Fibroblast of skin of right quadriceps (primary cell): Measurements from ENCODE around the gene TMEM176B.
A peak's percentile ranks its signal among the peaks of the same experiment; 100 is the strongest.
"Not testable (repeated sequence)": the region's sequence is repeated elsewhere in the genome, so short reads cannot be mapped to it uniquely, and the experiment has no call there.

Experiments used
- DNase-seq: peaks from one replicate; pipeline ENCODE4 v3.0.0-alpha.2; 2013

TMEM176B gene

DNA sequence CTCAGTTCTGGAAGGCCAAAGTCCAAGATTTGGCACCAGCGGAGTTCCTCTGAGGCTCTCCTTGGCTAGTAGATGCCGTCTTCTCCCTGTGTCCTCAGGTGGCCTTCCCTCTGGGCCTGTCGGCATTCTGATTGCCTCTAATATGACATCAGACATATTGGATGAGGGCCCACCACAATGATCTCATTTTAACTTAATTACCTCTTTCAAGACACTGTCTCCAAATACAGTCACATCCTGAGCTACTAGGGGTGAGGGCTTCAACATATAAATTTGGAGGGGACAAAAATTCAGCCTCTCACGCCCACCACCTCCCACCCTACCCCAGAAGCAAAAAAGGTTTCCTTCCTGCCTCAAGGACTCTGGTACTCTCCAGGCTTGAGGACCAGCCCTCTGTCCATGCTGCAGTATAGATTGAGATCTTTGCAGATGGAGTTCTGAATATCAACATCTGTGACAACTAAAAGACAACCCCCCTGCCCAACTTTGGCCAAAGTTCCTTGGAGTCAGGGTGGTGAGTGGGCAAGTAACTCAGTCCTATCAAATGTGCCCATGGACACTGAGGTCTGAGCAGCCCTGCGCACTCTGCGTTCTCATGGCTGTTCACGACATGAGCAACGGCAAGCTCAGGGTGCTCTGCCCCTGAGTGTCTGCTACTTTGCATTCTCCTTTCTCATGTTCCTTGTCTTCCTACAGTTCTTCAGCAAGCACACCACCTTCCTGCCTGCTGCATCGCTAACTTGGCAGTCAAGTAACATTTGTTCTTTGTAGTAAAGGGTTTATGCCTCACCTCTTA is 11.5 kb downstream of the TMEM176B start:
- DNase-seq = peak; percentile 42

- no peak for DNase-seq
Observed at GRCh38 chr7:150787321-150788281, 12.6 kb downstream of the TMEM176B start.

DNA sequence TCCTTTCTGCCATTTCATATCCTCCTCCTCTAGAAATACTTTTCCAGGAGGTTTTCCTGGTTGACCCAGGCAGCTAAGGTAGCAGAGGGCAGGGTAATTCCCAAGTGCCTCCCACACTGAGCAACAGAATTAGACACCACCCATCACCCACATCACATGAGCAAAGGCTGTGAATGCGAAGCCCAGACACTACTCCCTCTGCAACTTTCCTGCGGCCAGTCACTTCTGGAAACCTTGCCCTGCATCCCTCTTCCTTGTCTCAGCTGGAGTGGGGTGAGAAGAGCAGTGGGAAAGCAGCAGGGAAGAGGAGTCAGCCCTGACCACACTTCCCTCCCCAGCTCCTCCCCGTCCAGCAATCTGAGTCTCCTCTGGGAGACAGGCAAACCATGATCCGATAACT is 15.2 kb downstream of the TMEM176B start:
- DNase-seq = no peak

- no peak for DNase-seq
Observed at GRCh38 chr7:150784120-150784736, 15.9 kb downstream of the TMEM176B start.

DNA sequence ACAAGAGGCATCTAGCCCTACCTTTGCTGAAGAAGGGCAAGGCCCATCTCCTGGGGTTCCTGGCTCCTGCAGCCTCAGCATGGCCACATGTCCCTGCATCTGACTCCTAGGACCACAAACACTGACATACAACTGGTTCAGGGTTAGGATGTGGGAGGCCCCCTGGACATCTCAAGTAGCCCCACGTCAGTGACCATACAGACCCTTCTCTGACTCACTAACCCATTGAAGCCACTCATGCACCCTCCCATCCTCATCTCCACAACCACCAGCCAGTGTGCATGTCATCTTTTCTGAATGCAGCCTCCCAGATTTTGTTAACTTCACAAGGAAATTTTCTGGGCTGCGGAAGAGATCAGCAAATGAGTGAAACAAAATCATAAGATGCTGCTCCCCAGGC is 18.2 kb downstream of the TMEM176B start:
- DNase-seq = no peak

DNA sequence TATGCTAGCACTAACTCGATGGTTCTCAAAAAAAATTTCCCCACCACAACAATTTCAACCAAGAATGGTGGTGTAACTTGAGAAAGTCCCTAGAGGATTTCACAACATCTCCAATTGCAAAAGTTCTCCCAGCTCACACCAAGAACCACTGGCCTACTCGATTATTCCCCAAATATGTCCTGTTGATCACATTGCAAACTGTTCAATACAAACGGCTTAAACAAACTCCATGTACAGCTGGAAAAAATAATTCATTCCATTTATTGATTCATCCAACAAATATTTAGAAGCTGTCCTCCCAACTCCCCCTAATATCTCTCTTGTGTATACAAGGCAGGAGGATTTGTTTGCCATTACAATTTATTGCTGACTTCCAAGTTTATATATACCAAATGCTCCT is 19.1 kb downstream of the TMEM176B start:
- peak; percentile 72 for DNase-seq

DNA sequence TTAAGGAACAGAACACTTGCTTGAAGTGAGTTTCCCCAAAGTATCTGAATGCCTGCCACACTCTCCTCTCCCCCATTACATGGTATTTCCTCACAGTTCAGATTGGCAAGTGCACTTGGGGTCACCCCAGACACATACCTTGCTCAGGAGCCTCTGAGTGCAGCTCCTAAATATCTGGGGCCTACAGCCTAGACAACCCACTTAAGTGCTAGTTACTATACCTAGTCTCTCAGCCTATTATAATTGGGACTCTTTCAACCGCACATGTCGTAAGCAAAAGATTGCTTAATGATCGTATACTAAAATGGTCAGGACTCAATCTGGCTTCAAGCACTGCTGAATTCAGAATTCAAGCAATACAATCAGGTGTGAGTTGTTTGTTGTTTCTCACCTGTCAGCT is 19.9 kb downstream of the TMEM176B start:
- DNase-seq = no peak

- DNase-seq = peak; percentile 51
Observed at GRCh38 chr7:150778738-150779301, 21.3 kb downstream of the TMEM176B start.

- DNase-seq = no peak
Observed at GRCh38 chr7:150778014-150778737, 22.0 kb downstream of the TMEM176B start.

DNA sequence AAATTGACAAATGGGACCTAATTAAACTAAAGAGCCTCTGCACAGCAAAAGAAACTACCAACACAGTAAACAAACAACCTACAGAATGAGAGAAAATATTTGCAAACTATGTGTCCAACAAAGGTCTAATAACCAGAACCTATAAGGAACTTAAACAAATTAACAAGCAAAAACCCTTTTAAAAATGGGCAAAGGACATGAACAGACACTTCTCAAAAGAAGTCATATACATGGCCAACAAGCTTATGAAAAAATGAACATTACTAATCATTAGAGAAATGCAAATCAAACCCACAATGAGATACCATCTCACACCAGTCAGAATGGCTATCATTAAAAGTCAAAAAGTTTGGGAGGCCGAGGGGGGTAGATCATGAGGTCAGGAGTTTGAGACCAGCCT is 26.0 kb downstream of the TMEM176B start:
- not testable (repeated sequence) for DNase-seq

GRCh38 chr7:150769768-150770167 is 30.4 kb downstream of the TMEM176B start:
- DNase-seq = no peak

DNA sequence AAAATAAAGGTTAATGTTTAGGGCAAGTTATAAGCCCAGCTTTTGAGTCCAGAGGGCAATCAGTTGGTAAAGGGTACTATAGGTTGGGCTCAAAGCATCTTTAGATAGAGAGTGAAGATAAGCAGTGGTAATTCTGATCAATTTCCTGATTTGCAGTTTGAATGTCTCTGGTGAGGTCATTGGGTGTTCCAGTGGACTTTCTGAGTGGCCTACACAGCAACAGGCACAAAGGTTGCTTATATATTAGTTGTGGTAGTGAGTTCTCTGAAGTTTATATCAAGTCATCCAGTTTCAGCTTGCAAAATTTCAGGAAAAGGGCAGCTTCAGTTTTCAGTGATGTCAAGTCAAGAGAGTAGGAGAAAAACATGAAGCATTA is 33.8 kb downstream of the TMEM176B start:
- no peak for DNase-seq

GRCh38 chr7:150759479-150759878 is 40.7 kb downstream of the TMEM176B start:
- DNase-seq = no peak

- DNase-seq = no peak
Observed at GRCh38 chr7:150756858-150757257, 43.3 kb downstream of the TMEM176B start.

GRCh38 chr7:150756166-150756565 is 44.0 kb downstream of the TMEM176B start:
- no peak for DNase-seq

- DNase-seq = no peak
Observed at GRCh38 chr7:150755473-150756099, 44.6 kb downstream of the TMEM176B start.

DNA sequence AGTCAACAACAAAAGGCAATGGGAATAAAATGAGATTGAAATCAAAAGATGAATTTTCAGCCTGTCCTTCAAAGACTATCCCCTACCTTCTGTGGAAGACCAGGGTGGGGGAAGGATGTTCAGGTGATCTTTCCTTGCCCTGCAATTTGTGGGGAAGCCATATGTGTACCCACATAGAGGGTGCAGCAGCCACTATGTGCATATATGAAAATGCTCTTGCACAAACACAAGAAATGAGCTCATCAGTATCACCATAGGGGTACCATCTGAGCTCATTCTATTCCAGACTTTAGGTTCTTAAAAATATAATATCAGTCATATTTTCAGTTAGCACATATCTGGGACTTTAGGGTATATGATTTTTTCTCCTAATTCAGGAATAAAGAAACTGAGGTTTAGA is 45.2 kb downstream of the TMEM176B start:
- DNase-seq = no peak

GRCh38 chr7:150753826-150754603 is 46.1 kb downstream of the TMEM176B start:
- no peak for DNase-seq

DNA sequence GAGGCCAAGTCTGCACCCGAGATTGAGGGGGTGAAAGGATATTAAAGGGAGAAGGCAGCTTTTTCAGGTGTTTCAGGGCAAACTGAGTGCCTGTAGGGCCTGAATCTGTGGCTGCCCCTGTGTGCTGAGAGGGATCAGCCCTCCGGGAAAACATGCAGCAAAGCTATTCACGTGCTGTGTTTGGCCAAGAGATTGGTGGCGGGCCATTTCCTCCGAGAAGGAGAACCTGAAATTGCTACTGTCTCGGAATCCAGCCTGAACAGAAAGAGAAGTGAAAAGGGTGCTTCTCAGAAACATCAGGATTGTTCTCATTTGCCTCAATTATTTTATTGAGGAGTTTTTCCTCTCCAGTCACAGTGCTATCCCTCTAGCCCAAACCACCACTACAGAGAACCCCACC is 46.9 kb downstream of the TMEM176B start:
- no peak for DNase-seq

- DNase-seq = no peak
Observed at GRCh38 chr7:150751702-150752101, 48.5 kb downstream of the TMEM176B start.

DNA sequence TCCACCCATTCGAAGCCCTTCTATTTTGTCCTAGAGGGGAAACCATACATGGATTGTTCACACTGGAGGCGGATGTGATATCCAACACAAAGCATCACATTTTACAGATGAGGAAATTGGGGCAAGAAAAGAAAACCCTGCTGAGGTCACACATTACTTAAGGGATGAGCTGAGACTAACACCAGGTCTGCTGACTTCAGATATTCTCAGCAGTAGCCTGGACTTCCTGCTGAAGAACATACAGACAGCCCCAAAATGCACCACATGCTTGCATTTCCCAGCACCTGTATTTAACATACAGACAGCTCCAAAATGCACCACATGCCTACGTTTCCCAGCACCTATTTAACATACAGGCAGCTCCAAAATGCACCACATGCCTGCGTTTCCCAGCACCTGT is 51.8 kb downstream of the TMEM176B start:
- DNase-seq = no peak
